Neutrophil (primary cell): Measurements from ENCODE around the gene HOMER1.

ENCODE experiments used
- H3K27ac ChIP-seq: fragments of 200-600 bp; sonication (generic); 2 replicates; pipeline ENCODE4 v1.5.1; 2016; ENCODE audit warnings: mild to moderate bottlenecking, moderate library complexity
- H3K27me3 ChIP-seq: fragments of 200-600 bp; sonication (generic); 2 replicates; pipeline ENCODE4 v1.6.0; 2016; ENCODE audit warnings: mild to moderate bottlenecking
- H3K36me3 ChIP-seq: fragments of 200-600 bp; sonication (generic); 2 replicates; pipeline ENCODE4 v1.5.1; 2017
- H3K4me1 ChIP-seq, 2 experiments: fragments of 200-600 bp in 1 of 2; sonication (generic) in 1 of 2; 1 replicate in 1 of 2; 2 replicates in 1 of 2; pipeline versions ENCODE4 v1.5.1 to v1.6.1; 2013 to 2016; ENCODE audit warnings: low read depth in 1 of 2, low read length in 1 of 2, mild to moderate bottlenecking in 1 of 2, moderate library complexity in 1 of 2; ENCODE audit not compliant: control insufficient read depth in 1 of 2, insufficient read depth in 1 of 2
- H3K4me3 ChIP-seq, 2 experiments: fragments of 200-600 bp in 1 of 2; sonication (generic) in 1 of 2; 1 replicate in 1 of 2; 2 replicates in 1 of 2; pipeline ENCODE4 v1.5.1; 2013 to 2016; ENCODE audit warnings: low read depth in 1 of 2, low read length in 1 of 2, mild to moderate bottlenecking in 1 of 2, moderate library complexity in 1 of 2
- H3K9me3 ChIP-seq: fragments of 200-600 bp; sonication (generic); 2 replicates; pipeline ENCODE4 v1.5.1; 2016
- CTCF ChIP-seq: fragments of 200-600 bp; sonication (generic); IDR thresholded peaks from 2 replicates; pipeline ENCODE4 v1.5.1; 2016; ENCODE audit warnings: antibody characterized with exemption

The HOMER1 gene

GRCh38 chr5:79555418-79555817, 41.5 kb upstream of the HOMER1 start:
- Histone ChIP-seq H3K4me3 (no peak overlapping the region), H3K4me1 (no peaks in the 10 kb centered on the region), H3K27ac (no peak overlapping the region), H3K27me3 (peaks cover 8% of the 10 kb centered on the region), H3K36me3 (no peaks in the 10 kb centered on the region), H3K9me3 (no peaks in the 10 kb centered on the region)
- no peak for TF ChIP-seq CTCF

GRCh38 chr5:79552984-79553383, 39.0 kb upstream of the HOMER1 start:
- Histone ChIP-seq H3K4me1 (no peaks in the 10 kb centered on the region), H3K27me3 (peaks cover 8% of the 10 kb centered on the region), H3K36me3 (no peaks in the 10 kb centered on the region), H3K4me3 (no peak overlapping the region), H3K9me3 (no peaks in the 10 kb centered on the region), H3K27ac (no peak overlapping the region)
- TF ChIP-seq CTCF = no peak

GRCh38 chr5:79547982-79548381, 34.0 kb upstream of the HOMER1 start:
- Histone ChIP-seq H3K4me3 (no peak overlapping the region), H3K36me3 (no peaks in the 10 kb centered on the region), H3K27me3 (peaks cover 3% of the 10 kb centered on the region), H3K27ac (no peak overlapping the region), H3K9me3 (no peaks in the 10 kb centered on the region), H3K4me1 (no peaks in the 10 kb centered on the region)
- no peak for TF ChIP-seq CTCF

- Histone ChIP-seq H3K4me3 (no peak overlapping the region), H3K27ac (no peak overlapping the region), H3K4me1 (no peaks in the 10 kb centered on the region), H3K9me3 (no peaks in the 10 kb centered on the region), H3K27me3 (no peaks in the 10 kb centered on the region), H3K36me3 (no peaks in the 10 kb centered on the region)
- no peak for TF ChIP-seq CTCF
These were observed 33.5 kb upstream of the HOMER1 start for GRCh38 chr5:79547429-79547822.

GRCh38 chr5:79546782-79547428, 33.0 kb upstream of the HOMER1 start:
- Histone ChIP-seq H3K36me3 (no peaks in the 10 kb centered on the region), H3K4me3 (no peak overlapping the region), H3K4me1 (no peaks in the 10 kb centered on the region), H3K27ac (no peak overlapping the region), H3K9me3 (no peaks in the 10 kb centered on the region), H3K27me3 (no peaks in the 10 kb centered on the region)
- TF ChIP-seq CTCF = no peak

- H3K4me1 ChIP-seq = no peaks in the 10 kb centered on the region
- H3K9me3 ChIP-seq = no peaks in the 10 kb centered on the region
- no peak for TF ChIP-seq CTCF
- H3K4me3 ChIP-seq = no peak overlapping the region
- no peaks in the 10 kb centered on the region for H3K27me3 ChIP-seq
- H3K36me3 ChIP-seq = no peaks in the 10 kb centered on the region
- H3K27ac ChIP-seq = no peak overlapping the region
These were observed 30.2 kb upstream of the HOMER1 start for GRCh38 chr5:79544131-79544530.
